ENCODE results near the gene DNAH17.
A peak's percentile ranks its signal among the peaks of the same experiment; 100 is the strongest.

DNAH17 gene

DNA sequence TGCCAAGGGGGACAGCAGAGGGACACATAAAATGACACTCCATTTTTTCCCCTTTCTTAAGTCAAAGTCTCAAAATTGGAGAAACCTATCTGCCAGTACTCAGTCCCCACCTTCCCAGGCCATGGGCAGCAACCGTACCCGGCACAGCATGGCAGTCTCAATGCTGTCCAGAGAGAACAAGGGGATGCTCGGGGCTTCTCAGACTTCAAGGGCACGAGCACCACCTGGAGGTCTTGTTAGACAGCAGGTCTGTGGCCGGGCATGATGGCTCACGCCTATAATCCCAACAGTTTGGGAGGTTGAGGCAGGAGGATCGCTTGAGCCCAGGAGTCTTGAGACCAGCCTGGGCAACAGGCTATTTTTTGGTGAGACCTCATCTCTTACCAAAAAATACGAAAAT lies 3.2 kb downstream of the DNAH17 start:
- DNase-seq = no peak

DNA sequence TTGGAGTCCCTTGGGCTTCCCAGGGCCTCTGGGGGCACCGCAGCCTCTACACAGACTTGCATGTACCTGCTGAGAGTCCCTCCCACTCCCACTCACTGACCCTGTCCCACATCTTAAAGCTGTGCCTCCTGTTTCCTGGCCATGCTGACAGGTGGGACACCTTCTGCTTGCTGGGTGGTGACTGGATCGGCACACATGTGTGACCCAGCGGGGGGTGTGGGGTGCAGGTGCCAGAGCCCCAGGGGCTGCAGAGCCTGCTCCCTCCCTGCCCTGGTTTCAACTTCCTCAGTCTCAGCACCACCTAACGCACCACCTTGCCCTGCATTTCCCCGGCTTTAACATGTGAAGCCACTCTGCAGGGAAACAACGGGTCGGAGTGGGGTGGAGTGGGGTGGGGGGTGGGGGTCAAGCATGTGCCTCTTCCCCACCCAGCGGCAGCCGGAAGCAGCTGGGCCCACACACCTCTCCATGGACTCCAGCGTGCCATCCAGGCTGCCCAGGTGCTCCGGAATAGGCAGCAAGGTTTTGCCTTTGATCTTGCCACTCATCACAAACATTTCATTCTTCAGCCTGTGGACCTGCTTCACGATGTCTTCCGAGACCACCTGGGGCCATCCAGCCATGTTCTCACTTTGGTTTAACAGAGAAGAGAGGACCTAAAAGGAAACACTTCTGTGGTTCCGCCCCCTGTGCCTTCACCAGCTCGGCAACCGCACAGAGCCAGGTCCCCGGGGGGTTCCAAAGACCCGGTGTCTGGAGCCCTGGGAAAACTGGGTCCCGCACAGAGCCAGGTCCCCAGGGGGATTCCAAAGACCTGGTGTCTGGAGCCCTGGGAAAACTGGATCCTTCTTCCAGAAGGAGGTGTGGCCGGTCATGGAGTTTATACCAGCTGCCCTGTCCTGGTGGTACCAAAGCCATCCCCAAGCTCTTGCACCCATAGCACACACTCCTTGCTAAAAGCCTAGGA lies 4.7 kb downstream of the DNAH17 start:
- DNase-seq = no peak

DNA sequence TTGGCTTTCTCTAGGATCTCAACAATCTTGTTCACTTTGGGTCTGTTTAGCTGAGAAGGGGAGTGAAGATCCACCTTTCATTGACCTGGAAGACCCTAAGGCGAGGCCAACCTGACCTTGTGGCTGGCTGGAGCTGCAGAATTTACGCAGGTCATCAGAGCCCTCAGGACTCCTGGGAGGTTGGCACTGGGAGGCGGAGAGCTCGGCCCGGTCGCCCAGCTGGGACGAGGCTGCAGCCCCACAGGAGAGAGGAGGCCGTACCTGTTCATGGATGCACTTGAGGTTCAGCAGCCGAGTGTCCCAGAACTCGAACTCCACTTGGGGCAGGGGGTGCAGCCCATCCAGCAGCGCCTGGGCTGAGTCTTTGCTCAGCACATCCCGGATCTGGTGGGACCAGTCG lies 5.9 kb downstream of the DNAH17 start:
- DNase-seq = no peak

DNA sequence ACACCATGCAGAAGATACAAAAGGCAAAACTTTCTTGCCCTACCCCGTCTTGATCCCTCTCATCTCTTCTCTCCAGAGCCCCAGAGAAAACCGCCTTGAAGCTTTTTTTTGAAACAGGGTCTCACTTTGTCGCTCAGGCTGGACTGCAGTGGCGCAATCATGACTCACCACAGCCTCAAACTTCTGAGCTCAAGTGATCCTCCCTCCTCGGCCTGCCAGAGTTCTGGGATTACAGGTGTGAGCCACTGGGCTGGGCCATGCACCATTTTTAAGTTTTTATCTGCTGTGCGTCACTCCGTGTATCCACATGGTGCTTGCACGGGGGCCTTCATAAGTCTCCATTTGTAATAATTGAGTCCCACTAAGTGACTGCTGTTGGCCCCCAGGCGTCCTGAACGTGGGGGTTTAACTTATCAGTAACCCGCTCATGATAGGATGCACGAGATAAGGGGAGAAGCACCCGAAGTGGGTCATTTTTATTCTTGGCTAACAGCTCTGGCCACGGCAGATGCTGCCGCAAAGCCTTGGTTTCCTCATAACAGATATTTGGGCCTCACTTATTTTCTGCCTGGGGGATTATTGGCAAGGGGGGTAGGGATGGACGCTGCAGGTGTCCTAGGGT lies 8.6 kb downstream of the DNAH17 start:
- peak; percentile 74 to 84 (median 80) for DNase-seq

DNA sequence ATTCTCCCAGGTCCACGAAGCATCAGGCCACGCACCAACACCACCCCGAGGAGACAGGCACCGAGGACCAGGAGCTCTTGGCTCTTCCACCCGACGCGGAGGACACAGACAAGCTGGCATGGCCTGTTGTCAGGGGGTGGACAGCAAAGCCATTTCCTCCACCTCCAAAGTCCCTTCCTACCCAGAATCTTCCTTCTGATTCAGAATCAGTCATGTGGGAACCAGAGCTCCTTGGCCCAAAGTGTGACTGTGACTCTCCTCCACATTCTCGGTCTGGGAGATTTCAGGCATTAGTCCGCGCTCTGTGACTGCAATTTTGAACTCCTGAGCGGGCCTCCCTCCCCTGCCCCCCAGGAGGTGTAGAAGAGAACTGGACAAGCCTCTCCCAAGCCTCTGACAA lies 9.2 kb downstream of the DNAH17 start:
- DNase-seq = peak; percentile 77 to 89 (median 81)

DNA sequence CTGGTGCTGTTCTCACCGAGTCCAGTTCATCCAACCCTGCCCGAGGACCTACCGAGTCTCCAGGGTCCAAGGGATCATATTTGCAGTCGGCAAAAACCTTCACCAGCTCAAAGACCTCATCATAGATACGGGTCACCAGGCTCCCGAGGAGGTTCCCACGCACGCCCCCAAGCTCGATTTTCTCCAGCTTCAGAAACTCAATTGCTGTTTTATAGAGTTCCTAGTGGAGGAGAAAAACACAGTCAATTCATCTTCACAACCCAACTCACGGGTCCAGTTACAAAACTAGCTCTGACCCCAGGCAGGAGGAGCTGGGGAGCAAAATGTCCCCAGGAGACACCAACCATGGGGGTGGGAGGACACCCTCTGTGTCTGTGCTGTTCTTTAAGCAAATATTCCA lies 10.2 kb downstream of the DNAH17 start:
- no peak for DNase-seq

DNA sequence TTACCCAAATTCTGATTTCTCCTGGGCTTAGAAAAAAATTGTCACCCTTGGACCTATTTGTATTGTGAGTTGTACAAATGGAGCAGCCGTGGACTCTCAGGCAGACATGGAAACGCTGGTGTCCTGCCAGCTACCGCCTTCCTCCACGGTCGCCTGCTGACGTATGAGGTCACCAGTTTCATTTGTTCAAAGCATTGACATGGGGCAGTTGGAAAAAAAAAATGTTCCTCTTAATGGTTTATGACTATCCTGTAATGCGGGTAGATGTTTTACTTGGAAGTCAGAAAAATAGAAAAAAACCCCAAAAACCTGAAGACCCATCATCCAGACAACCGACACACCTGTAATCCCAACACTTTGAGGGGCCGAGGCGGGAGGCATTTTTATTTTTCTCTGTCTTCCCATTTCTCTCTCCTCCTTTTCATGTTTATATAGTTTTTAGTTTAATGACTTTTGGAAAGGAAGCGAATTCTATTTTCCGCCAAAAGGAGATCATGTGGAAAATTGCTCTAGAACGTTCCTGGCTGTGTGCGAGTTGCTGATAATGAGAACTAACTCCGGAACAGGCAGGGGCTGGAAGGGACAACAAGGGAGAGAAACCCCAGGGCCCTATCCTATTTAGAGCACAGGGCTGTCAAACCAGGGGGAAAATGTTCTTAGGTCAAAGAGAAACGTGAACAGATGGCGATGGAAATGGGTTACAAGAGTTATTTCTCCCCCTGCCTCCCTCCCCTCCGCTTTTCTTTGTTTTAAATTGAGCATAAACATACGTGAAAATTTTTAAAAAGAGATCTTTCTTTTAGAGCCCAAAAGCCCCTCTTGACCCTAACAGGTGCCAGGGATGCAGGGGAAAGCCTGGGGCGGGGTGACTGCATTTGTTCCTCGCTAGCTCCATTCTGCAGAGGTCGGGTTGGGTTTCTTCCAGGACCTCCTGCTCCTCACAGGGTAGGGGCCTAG lies 13.7 kb downstream of the DNAH17 start:
- DNase-seq = peak; percentile 57 to 71 (median 64)

DNA sequence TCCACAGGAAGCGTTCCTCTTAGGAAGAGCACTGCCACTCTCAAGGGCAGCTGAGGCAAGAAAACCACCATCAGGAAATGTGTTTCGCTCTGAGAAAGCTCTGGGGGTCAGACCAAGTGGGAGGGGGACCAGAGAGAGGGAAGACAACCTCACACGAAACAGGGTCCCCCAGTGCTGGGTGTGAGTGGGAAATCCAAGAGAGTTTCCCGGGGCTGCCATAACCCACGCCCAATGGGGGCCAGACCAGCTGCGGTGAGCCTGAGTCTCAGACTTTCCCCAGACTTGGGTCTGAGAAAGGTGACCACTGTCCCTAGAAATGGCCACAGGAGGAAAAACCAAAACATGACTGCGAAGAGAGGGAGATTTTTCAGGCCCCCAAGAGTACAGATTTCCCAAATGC lies 14.5 kb downstream of the DNAH17 start:
- no peak for DNase-seq

DNA sequence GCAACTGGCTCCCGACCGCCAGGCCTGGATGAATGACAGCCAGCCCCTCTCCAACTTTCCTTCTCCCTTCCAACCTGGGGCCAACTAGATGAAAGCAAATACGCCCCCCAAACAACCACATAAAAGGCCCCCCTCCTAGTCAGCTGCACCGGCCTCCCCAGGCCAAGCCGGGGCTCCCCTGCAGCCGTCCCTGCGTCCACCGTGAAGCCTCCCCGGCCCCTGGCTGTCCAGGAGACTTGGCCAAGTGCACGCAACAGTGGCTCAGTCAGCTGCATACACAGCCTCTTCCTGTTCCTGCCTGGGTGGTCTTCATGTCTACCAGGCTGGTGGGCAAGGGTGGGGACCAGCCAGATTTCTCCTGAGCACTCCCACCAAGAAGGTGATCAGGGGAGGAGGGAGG lies 16.0 kb downstream of the DNAH17 start:
- no peak for DNase-seq

DNA sequence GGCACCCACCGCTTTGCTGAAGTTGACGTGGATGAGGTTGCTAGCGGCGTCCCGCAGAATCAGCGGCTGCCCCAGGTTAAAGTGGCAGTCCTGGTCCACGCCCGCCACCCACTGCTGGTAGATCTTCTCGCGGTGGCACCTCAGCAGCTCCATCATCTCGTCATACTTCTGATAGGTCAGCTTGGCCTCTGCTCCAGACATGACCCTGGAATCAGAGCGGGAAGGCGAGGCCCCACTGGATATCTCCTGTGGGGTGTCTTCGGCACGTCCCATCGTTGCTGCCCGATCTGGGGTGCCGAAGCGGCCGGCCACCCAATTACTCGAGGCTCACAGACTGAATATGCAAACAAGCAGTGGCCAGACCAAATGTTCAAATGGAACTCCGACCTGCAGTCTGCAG lies 16.5 kb downstream of the DNAH17 start:
- no peak for DNase-seq

DNA sequence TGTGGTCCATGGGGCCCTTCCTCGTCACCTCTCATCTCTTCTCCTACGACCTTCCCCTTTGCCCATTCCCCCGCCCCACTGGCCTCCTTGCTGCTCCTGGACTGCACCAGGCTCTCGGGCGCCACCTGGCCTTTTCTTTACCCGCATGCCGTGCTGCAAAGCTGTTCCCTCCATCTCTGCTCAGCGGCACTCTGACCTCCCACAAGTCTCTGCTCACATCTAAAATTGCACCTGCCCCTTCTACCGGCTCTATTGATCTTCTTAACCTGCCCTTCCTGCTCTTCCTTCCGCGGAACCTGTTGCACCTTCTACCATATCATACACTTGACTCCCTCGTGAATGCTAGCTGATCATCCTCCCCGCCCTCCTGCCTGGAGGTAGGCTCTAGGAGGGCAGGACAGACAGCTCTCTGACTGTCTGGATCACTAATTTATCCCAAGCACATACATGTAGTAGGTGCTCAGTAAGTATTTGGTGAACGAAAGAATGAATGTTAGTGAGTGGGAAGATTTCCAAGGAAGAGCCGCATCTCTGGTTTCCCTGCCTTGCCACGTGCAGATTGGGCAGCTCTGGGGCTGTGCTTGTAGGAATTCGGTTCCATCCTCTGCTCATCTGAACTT lies 17.3 kb downstream of the DNAH17 start:
- no peak for DNase-seq

DNA sequence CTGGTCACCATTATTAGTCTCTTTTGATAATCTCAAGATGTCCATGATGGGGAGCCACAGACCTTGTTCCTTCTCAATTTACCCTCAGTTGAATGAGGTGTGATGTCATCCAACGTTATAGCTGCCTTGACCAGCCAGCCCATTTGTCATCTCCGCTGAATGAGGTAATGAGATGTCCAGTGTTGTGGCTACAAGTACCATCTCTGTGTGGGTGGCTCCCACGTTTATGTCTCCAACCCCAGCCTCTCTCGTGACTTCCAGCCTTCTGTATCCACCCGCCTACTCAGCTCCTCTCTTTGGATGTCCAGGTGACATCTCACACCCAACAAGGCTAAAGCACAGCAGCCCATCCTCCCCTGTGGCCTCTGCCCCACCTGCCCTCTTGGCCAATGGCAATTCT lies 18.2 kb downstream of the DNAH17 start:
- peak; percentile 55 to 62 (median 60) for DNase-seq

DNA sequence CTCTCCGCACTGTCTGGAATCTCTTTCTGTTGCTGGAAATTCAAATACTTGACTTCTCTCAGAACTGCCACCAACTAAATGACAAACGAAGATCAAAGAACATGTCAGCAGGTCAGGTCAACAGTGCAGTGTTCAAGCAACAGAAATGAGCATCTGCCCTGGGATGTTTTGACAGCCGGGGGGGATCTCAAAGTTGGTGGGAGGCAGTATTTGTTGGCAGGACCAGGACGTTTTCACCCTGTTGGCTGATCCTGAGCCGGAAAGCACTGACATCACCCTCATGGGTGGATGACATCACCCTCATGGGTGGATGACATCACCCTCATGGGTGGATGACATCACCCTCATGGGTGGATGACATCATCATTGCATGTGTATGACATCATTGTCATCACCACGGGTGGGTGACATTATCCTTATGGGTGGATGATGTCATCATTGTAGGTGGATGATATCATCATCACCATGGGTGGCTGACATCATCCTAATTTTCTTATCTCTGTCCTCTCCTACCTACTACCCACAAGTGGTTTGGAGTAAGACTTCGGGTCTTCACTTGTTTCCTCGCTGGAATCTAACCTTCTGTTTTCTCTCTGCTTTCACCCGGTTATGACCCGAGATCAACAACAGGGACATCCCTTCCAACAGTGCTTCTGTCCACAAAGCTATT lies 18.9 kb downstream of the DNAH17 start:
- DNase-seq = peak; percentile 65 to 78 (median 69)

DNA sequence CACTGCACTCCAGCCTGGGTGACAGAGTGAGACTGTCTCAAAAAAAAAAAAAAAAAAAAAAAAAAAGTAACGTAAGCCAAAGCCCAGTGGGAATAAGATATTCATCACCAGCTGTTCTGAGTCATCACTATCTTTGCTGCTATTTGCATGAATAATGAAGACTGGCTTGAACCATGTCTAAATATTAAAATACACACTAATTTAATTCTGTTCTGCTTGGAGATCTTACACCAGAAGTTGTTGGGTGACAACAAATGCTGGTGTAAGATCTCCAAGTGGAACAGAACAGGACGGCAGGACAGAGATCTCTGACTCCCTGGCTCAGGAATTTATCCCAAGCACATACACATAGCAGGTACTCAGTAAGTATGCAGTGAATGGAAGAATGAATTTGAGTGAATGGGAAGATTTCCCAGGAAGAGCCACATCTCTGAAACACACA lies 19.6 kb downstream of the DNAH17 start:
- peak; percentile 52 to 77 (median 68) for DNase-seq

DNA sequence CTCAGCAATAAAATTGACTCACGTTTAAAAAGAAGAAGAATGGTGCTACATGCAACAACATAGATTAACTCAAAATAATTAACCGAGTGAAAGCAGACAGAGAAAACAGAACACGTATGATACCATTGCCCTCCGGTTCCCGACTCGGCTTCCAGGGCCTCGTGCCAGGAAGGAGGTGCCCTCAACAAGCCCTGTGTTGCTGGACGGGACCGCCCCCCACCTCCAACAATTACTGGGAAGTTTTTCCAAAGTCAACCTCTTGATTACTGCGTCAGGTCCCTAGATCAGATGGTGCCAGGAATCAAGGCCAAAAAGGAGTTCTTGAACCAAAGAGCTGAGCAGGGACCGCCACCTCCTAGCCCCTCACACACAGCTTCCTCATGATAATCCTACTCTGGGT lies 20.4 kb downstream of the DNAH17 start:
- DNase-seq = no peak

DNA sequence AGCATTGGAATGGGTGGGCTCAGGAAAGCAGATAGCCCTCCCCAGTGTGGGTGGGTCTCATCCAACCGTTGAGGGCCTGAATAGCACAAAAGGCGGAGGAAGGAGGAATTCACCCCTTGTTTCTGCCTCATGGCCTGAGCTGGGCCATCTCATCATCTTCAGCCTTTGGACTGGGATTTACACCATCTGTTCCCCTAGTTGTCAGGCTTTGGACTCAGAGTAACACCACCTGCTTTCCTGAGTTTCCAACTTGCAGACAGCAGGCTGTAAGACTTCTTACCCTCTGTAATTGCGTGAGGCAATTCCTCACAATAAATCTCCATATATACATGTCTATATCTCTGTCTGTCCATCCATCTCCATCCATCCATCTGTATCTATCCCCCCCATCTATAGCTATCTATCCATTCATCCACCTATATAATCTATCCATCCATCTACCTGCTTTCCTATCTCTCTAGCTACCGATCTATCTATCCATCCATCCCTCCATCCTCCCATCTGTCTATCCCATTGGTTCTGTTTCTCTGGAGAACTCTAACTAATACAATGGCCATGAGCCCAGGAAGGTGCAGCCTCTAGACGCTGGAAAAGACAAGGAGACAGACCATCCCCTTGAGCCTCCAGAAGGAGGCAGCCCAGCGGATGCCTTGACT lies 21.3 kb downstream of the DNAH17 start:
- no peak for DNase-seq

DNA sequence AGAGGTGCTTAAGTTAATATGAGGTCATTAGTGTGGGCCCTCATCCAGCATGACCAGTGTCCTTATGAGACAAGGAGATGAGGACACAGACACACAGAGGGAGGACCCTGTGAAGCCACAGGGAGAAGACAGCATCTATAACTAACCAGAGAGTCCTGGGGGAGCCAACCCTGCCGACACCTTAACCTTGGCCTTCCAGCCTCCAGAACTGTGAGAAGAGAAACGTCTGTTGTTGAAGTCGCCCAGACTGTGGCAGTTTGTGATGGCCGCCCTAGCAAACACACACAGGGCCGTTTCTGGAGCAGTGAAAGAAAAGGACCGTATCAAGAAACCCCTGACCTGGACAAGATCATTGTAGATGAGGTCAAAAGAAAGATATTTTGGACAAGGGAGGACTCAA lies 26.7 kb downstream of the DNAH17 start:
- DNase-seq = no peak

DNA sequence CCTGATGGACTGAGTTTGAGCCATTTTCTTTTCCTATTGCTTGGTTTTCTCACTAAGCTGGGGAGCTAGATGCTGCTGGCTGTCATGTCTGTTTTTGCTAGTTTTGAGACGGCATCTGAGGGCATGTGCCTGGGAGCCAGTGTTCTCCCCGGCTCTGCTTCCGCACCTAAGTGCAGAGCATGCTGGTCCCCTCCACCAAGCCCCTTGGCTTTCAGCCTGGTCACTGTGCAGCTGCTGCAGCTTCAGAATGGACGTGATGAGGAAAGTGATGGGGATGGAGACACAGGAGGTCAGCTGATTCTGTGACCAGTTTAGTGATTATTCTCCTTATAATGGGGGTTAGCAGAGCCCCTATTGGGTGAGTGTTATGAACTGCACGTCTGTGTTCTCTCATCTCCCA lies 28.5 kb downstream of the DNAH17 start:
- DNase-seq = no peak

DNA sequence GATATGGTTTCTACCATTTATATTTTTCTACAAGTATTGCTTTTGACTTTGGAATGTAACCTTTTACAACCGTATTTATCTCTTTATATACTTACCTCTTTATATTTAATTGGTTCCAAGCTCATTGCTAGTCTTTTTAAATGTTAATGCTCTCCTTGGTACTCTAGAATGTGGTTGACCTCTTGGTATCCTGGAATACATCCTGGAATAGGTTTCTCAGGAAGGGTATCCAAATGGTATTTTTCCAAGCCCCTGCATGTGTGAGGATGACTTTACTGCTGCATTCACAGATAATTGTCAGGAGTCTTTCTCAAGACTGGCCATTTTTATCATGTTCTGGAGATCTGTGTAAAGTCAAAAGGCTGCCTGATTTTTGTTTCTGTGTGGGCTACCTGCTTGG lies 30.2 kb downstream of the DNAH17 start:
- no peak for DNase-seq

DNA sequence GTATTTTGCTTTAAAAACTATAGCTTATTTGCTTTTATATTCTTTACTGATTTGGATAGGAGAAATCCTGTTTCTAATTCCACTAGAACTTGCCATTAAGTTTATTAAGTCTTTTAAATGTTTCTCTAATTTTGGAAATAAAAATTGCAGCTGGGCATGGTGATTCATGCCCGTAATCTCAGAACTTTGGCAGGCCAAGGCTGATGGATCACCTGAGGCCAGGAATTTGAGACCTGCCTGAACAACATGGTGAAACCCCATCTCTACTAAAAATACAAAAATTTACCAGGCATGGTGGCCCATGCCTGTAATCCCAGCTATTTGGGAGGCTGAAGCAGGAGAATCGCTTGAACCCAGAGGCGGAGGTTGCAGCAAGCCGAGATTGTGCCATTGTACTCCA lies 30.7 kb downstream of the DNAH17 start:
- DNase-seq = no peak
